Karpas-422 (cell line): ENCODE data around the gene TNRC6B. TPM values are rescaled to one million over a fixed set of nuclear protein-coding genes. Genes with fewer than 3 reads are reported as not detected.

ENCODE experiments used
- DNase-seq: peaks from one replicate; pipeline ENCODE4 v3.0.0-alpha.2; 2015
- H2AFZ ChIP-seq: fragments of 200-600 bp; sonication (generic); 2 replicates; pipeline ENCODE4 v1.6.1; 2014; ENCODE audit warnings: antibody characterized with exemption, low read length, mixed read lengths
- H3K27ac ChIP-seq: fragments of 200-600 bp; sonication (generic); 2 replicates; pipeline ENCODE4 v1.5.1; 2014; ENCODE audit warnings: mild to moderate bottlenecking, low read length, moderate library complexity
- H3K27me3 ChIP-seq: fragments of 200-600 bp; sonication (generic); 2 replicates; pipeline ENCODE4 v1.6.1; 2014; ENCODE audit warnings: low read length, mixed read lengths
- H3K36me3 ChIP-seq: fragments of 200-600 bp; sonication (generic); 2 replicates; pipeline ENCODE4 v1.6.1; 2014; ENCODE audit warnings: low read length, mixed read lengths; ENCODE audit not compliant: insufficient read depth
- H3K4me1 ChIP-seq: fragments of 200-600 bp; sonication (generic); 2 replicates; pipeline ENCODE4 v1.6.1; 2014; ENCODE audit warnings: mild to moderate bottlenecking, low read length, mixed read lengths
- H3K4me2 ChIP-seq: fragments of 200-600 bp; sonication (generic); 2 replicates; pipeline ENCODE4 v1.6.1; 2014; ENCODE audit warnings: low read length, low read depth, mild to moderate bottlenecking; ENCODE audit not compliant: poor library complexity, severe bottlenecking
- H3K4me3 ChIP-seq: fragments of 200-600 bp; sonication (generic); 2 replicates; pipeline ENCODE4 v1.5.1; 2014; ENCODE audit warnings: mild to moderate bottlenecking, antibody characterized with exemption, low read length, mixed read lengths
- H3K79me2 ChIP-seq: fragments of 200-600 bp; sonication (generic); 2 replicates; pipeline ENCODE4 v1.6.1; 2014; ENCODE audit warnings: mild to moderate bottlenecking, low read length, mixed read lengths
- H3K9ac ChIP-seq: fragments of 200-600 bp; sonication (generic); 2 replicates; pipeline ENCODE4 v1.6.0; 2014; ENCODE audit warnings: low read length
- H3K9me2 ChIP-seq: fragments of 200-600 bp; sonication (generic), shearing (Covaris generic); replicated peaks from 2 replicates; pipeline ENCODE4 v1.6.0; 2014; ENCODE audit warnings: mild to moderate bottlenecking, low read length, moderate library complexity; ENCODE audit not compliant: insufficient read depth
- H3K9me3 ChIP-seq: fragments of 300-700, 200-600 bp; sonication (generic); 2 replicates; pipeline ENCODE4 v1.6.1; 2014; ENCODE audit warnings: low read length, mixed read lengths
- H4K20me1 ChIP-seq: fragments of 200-600 bp; sonication (generic); 2 replicates; pipeline ENCODE4 v1.6.1; 2014; ENCODE audit warnings: mild to moderate bottlenecking, antibody characterized with exemption, low read length, low read depth; ENCODE audit not compliant: insufficient read depth
- total RNA-seq: library from RNA; depleted of rRNA; stranded (reverse); fragments of >200 nt; shearing (Covaris generic); gene quantifications from 2 replicates; pipeline ENCODE4 v1.2.3, GENCODE V29; 2014; ENCODE audit warnings: low replicate concordance

TNRC6B gene
- total RNA-seq, 1 experiment from 2014 or later, result 32.0 TPM

- Histone ChIP-seq H4K20me1 (0 out of 2 replicates have a peak, but pooled peaks cover 5% of the 10 kb centered on the region), H3K4me1 (peaks cover 10% of the 10 kb centered on the region)
Observed at GRCh38 chr22:40235308-40235707, 57.6 kb downstream of the TNRC6B start.

GRCh38 chr22:40236131-40236665 lies 58.5 kb downstream of the TNRC6B start:
- Histone ChIP-seq H3K9me3 (no peaks in the 10 kb centered on the region), H3K9me2 (no peaks in the 10 kb centered on the region), H3K4me3 (no peak overlapping the region), H3K36me3 (peaks cover 15% of the 10 kb centered on the region; the same call in 1 of the 2 replicates), H3K27me3 (no peaks in the 10 kb centered on the region), H3K79me2 (peaks cover 99% of the 10 kb centered on the region), H3K4me1 (peaks cover 10% of the 10 kb centered on the region), H2AFZ (no peak overlapping the region), H4K20me1 (0 out of 2 replicates have a peak, but pooled peaks cover 5% of the 10 kb centered on the region), H3K9ac (no peak overlapping the region), H3K27ac (no peak overlapping the region), H3K4me2 (no peak overlapping the region)
- DNase-seq, result no peak

More at GRCh38 chr22:40235308-40235707, 57.6 kb downstream of the TNRC6B start:
- no peak overlapping the region for H2AFZ ChIP-seq
- peaks cover 99% of the 10 kb centered on the region for H3K79me2 ChIP-seq
- H3K4me2 ChIP-seq, result no peak overlapping the region
- H3K9me2 ChIP-seq, result no peaks in the 10 kb centered on the region
- H3K4me3 ChIP-seq, result no peak overlapping the region
- H3K9ac ChIP-seq, result no peak overlapping the region
- H3K36me3 ChIP-seq, result peaks cover 15% of the 10 kb centered on the region; the same call in 1 of the 2 replicates
- DNase-seq, result no peak
- H3K9me3 ChIP-seq, result no peaks in the 10 kb centered on the region
- no peak overlapping the region for H3K27ac ChIP-seq
- H3K27me3 ChIP-seq, result no peaks in the 10 kb centered on the region

- H3K79me2 ChIP-seq, result peaks cover 99% of the 10 kb centered on the region
- H3K9me3 ChIP-seq, result no peaks in the 10 kb centered on the region
- no peak overlapping the region for H3K4me3 ChIP-seq
- no peak for DNase-seq
- H3K4me2 ChIP-seq, result no peak overlapping the region
- no peak overlapping the region for H2AFZ ChIP-seq
- H3K27ac ChIP-seq, result no peak overlapping the region
- no peaks in the 10 kb centered on the region for H3K27me3 ChIP-seq
- H3K4me1 ChIP-seq, result peaks cover 10% of the 10 kb centered on the region
- peaks cover 10% of the 10 kb centered on the region; the same call in 1 of the 2 replicates for H3K36me3 ChIP-seq
- H3K9ac ChIP-seq, result no peak overlapping the region
- peaks cover 5% of the 10 kb centered on the region; the same call in 1 of the 2 replicates for H4K20me1 ChIP-seq
- no peaks in the 10 kb centered on the region for H3K9me2 ChIP-seq
Observed at GRCh38 chr22:40237241-40237640, 59.5 kb downstream of the TNRC6B start.

- DNase-seq, result no peak
- Histone ChIP-seq H3K4me1 (peaks cover 10% of the 10 kb centered on the region), H3K9me2 (no peaks in the 10 kb centered on the region), H3K27ac (no peak overlapping the region), H3K9ac (no peak overlapping the region), H2AFZ (no peak overlapping the region), H3K4me3 (no peak overlapping the region), H3K36me3 (peaks cover 8% of the 10 kb centered on the region; the same call in 1 of the 2 replicates), H4K20me1 (peaks cover 5% of the 10 kb centered on the region; the same call in 1 of the 2 replicates), H3K9me3 (no peaks in the 10 kb centered on the region), H3K79me2 (peaks cover 99% of the 10 kb centered on the region), H3K4me2 (no peak overlapping the region), H3K27me3 (no peaks in the 10 kb centered on the region)
Observed at GRCh38 chr22:40237788-40238424, 60.2 kb downstream of the TNRC6B start.

- Histone ChIP-seq H2AFZ (no peak overlapping the region), H3K27ac (no peak overlapping the region), H3K9ac (no peak overlapping the region), H3K4me2 (no peak overlapping the region), H3K4me1 (peaks cover 10% of the 10 kb centered on the region), H4K20me1 (peaks cover 5% of the 10 kb centered on the region; the same call in 1 of the 2 replicates), H3K4me3 (no peak overlapping the region), H3K9me3 (no peaks in the 10 kb centered on the region), H3K79me2 (peaks cover 97% of the 10 kb centered on the region), H3K27me3 (no peaks in the 10 kb centered on the region), H3K36me3 (peaks cover 8% of the 10 kb centered on the region; the same call in 1 of the 2 replicates), H3K9me2 (no peaks in the 10 kb centered on the region)
- no peak for DNase-seq
Observed at GRCh38 chr22:40238425-40239344, 61.0 kb downstream of the TNRC6B start.

- Histone ChIP-seq H3K4me1 (peaks cover 11% of the 10 kb centered on the region), H3K27me3 (no peaks in the 10 kb centered on the region), H2AFZ (no peak overlapping the region), H4K20me1 (peaks cover 5% of the 10 kb centered on the region; the same call in 1 of the 2 replicates), H3K27ac (no peak overlapping the region), H3K9ac (no peak overlapping the region), H3K4me3 (no peak overlapping the region), H3K79me2 (peaks cover 96% of the 10 kb centered on the region), H3K36me3 (peaks cover 11% of the 10 kb centered on the region; the same call in 1 of the 2 replicates), H3K9me3 (no peaks in the 10 kb centered on the region), H3K4me2 (no peak overlapping the region), H3K9me2 (no peaks in the 10 kb centered on the region)
- DNase-seq, result no peak
Observed at GRCh38 chr22:40239345-40239683, 61.6 kb downstream of the TNRC6B start.

- Histone ChIP-seq H3K27ac (no peak overlapping the region), H3K4me1 (peaks cover 3% of the 10 kb centered on the region), H3K36me3 (peaks cover 14% of the 10 kb centered on the region; the same call in 1 of the 2 replicates), H3K79me2 (peaks cover 93% of the 10 kb centered on the region), H3K9me3 (no peaks in the 10 kb centered on the region), H3K4me3 (no peak overlapping the region), H3K27me3 (no peaks in the 10 kb centered on the region), H3K4me2 (no peak overlapping the region), H2AFZ (no peak overlapping the region), H3K9me2 (no peaks in the 10 kb centered on the region), H4K20me1 (peaks cover 5% of the 10 kb centered on the region; the same call in 1 of the 2 replicates), H3K9ac (no peak overlapping the region)
- no peak for DNase-seq
Observed at GRCh38 chr22:40240160-40240559, 62.4 kb downstream of the TNRC6B start.

- no peak overlapping the region for H3K4me3 ChIP-seq
- H3K79me2 ChIP-seq, result peaks cover 91% of the 10 kb centered on the region
- no peaks in the 10 kb centered on the region for H3K27me3 ChIP-seq
- H2AFZ ChIP-seq, result no peak overlapping the region
- peaks cover 17% of the 10 kb centered on the region; the same call in 1 of the 2 replicates for H3K36me3 ChIP-seq
- no peaks in the 10 kb centered on the region for H3K9me2 ChIP-seq
- no peak overlapping the region for H3K27ac ChIP-seq
- H3K4me1 ChIP-seq, result peaks cover 3% of the 10 kb centered on the region
- H3K9ac ChIP-seq, result no peak overlapping the region
- no peak for DNase-seq
- no peak overlapping the region for H3K4me2 ChIP-seq
- no peaks in the 10 kb centered on the region for H3K9me3 ChIP-seq
- H4K20me1 ChIP-seq, result peaks cover 5% of the 10 kb centered on the region; the same call in 1 of the 2 replicates
Observed at GRCh38 chr22:40240686-40241085, 63.0 kb downstream of the TNRC6B start.
